Stimulated activated CD8-positive, alpha-beta memory T cell treated with anti-CD3 and anti-CD28 coated beads, Interleukin-4, amount 100 ng/mL, for 48 hours (primary cell): ENCODE measurements around the gene HLA-DQA2.
"Not testable (repeated sequence)": the region's sequence is repeated elsewhere in the genome, so short reads cannot be mapped to it uniquely, and the experiment has no call there.

Source experiments
- DNase-seq: peaks from one replicate; pipeline ENCODE4 v3.0.0-alpha.2; 2020

The HLA-DQA2 gene

GRCh38 chr6:32741031-32741960, at the start of gene HLA-DQA2:
Gene HLA-DQA2, plus strand, starts transcription at chr6:32741391. Its CDS starts 53 bp downstream, at chr6:32741444.
- no peak for DNase-seq

- peak; percentile 49 for DNase-seq
Observed at GRCh38 chr6:32692019-32692418, 49.2 kb upstream of the HLA-DQA2 start.

GRCh38 chr6:32697031-32697430, 44.2 kb upstream of the HLA-DQA2 start:
- DNase-seq = no peak

- DNase-seq = peak; percentile 30
Observed at GRCh38 chr6:32700391-32701040, 40.7 kb upstream of the HLA-DQA2 start.

GRCh38 chr6:32703347-32703746, 37.8 kb upstream of the HLA-DQA2 start:
- DNase-seq = no peak

- DNase-seq = not testable (repeated sequence)
Observed at GRCh38 chr6:32705164-32705563, 36.0 kb upstream of the HLA-DQA2 start.

- no peak for DNase-seq
Observed at GRCh38 chr6:32709625-32710024, 31.6 kb upstream of the HLA-DQA2 start.

- no peak for DNase-seq
Observed at GRCh38 chr6:32713241-32713640, 27.9 kb upstream of the HLA-DQA2 start.

- DNase-seq = no peak
Observed at GRCh38 chr6:32716396-32716795, 24.8 kb upstream of the HLA-DQA2 start.

GRCh38 chr6:32718879-32719278, 22.3 kb upstream of the HLA-DQA2 start:
- DNase-seq = no peak

- DNase-seq = no peak
Observed at GRCh38 chr6:32738126-32738525, 3.1 kb upstream of the HLA-DQA2 start.

GRCh38 chr6:32742374-32742773, 1.2 kb downstream of the HLA-DQA2 start:
- DNase-seq = no peak

GRCh38 chr6:32744776-32745175, 3.6 kb downstream of the HLA-DQA2 start:
- no peak for DNase-seq

GRCh38 chr6:32745649-32746048, 4.5 kb downstream of the HLA-DQA2 start:
- DNase-seq = not testable (repeated sequence)

- DNase-seq = no peak
Observed at GRCh38 chr6:32752580-32752979, 11.4 kb downstream of the HLA-DQA2 start.

- DNase-seq = no peak
Observed at GRCh38 chr6:32759669-32760068, 18.5 kb downstream of the HLA-DQA2 start.

GRCh38 chr6:32761072-32761471, 19.9 kb downstream of the HLA-DQA2 start:
- no peak for DNase-seq

GRCh38 chr6:32761548-32761947, 20.4 kb downstream of the HLA-DQA2 start:
- DNase-seq = no peak

GRCh38 chr6:32763421-32763820, 22.2 kb downstream of the HLA-DQA2 start, which contains the start of gene HLA-DQB2:
Gene HLA-DQB2, minus strand, starts transcription at chr6:32763532. Its CDS starts 62 bp downstream, at chr6:32763470.
- DNase-seq = no peak

GRCh38 chr6:32764048-32764447, 22.9 kb downstream of the HLA-DQA2 start:
- DNase-seq = no peak

- DNase-seq = no peak
Observed at GRCh38 chr6:32772656-32773055, 31.5 kb downstream of the HLA-DQA2 start.

- DNase-seq = no peak
Observed at GRCh38 chr6:32774426-32774825, 33.2 kb downstream of the HLA-DQA2 start.

GRCh38 chr6:32775071-32775470, 33.9 kb downstream of the HLA-DQA2 start:
- no peak for DNase-seq

- no peak for DNase-seq
Observed at GRCh38 chr6:32779036-32779435, 37.8 kb downstream of the HLA-DQA2 start.
